GM11168 (cell line): ENCODE results near the gene GNG3.
"Not testable (repeated sequence)": the region's sequence is repeated elsewhere in the genome, so short reads cannot be mapped to it uniquely, and the experiment has no call there.

ENCODE experiments used
- in situ Hi-C: fragments of 300-500 bp; cut with MboI; formaldehyde crosslinking; loops from one replicate; pipeline ENCODE4 v1.12.0; 2022; ENCODE audit warnings: low sequenced_read_pairs; ENCODE audit not compliant: unreplicated experiment

Gene GNG3

DNA sequence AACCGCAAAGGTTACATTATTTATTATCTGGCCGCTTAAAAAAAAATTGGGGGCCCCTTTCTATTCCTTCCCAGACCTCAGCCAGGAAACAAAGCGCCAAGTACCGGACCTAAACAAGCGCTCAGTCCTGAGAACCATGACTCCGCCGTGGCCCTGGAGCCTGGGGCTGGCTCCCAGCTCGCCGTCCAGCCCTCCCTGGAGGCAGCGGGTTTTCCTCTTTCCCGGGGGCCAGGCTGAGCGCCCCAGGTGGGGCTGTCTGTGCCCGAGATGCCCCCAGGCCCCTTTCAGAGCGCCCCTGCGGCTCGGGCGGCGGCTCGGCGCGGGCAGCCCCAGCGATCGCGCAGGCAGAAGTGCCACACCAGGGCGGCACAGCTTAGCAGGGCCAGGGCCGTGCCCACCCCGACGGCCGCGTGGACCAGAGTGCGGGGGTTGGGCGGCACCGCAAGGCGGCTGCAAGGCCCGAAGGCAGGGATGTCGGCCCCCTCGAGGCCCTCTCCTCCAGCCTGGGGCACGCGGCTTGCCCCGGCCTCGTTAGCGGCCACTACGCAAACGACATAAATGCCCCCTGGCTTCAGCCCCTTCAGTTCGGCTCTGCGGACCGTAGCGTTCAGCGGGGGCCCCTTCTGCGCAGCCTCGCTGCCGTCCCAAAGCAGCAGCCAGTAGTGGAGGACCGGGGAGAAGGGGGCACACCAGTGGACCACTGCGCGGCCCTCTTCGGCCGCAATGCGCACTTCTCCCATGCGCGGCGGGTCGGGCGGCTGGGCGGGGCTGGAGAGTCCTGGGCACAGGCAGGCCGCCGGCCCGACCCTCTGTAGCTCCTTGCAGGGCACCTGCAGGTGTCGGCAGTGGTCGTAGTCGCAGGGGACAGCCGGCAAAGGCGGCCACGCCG, 19.7 kb upstream of the GNG3 start:
- in situ Hi-C loops: no loop called here

DNA sequence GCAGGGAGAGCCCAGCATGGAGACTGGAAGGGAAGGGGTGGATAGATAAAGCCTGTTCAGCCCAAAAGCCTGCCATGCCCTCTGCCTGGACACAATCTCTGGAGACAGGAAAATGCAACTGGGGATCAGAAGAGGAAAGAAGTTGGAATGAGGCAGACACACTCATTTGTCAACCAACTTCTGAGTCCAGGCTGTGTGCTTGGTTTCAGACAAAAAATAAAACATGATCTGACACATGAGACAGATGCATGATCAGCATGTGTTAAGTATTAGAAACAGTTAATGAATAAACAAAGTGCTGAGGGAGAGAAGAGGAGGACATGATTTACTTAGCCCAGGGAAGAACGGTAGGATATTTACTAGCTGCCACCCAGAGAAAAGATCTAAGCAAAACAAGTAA, 19.0 kb upstream of the GNG3 start:
- in situ Hi-C loops: no loop called here

DNA sequence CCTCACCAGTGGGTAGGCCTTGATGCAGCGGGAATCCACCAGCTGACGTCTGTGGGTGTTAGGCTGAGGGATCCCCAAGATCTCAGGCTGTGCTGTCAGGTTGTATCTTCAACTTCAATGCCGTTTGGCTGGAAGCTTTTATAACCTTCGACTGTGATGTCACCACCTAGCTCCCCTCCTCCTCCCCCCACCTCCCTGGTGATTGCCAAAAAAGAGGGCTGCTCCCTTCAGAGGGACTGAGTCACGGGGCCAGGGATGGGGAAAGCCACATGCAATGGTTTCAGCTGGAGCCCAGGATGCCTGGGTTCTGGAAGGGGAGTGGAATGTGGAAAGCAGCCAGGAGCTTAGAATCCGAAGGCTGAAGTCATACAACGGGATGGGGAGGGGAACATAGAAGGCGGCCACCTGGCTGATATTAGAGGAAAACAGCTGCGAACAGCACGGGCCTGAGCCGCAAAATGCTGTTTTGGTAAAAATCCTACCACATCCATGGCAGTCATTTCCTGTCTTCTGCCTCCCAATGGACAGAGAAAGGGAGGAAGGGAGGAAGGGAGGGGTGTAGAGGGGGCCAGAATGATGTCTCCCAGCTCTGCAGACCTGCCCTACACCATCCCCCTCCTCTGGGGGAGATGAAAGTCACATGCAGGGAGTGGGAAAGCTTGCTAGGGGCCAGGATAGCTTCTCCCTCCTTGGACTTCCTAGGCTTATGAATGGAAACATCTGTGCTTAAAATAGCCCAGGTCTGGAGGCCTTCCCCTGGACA, 17.9 kb upstream of the GNG3 start, which contains the start of gene LRRN4CL:
Gene LRRN4CL, minus strand, starts transcription at position 110 of the 763 bp plus-strand sequence. CDS start 1,022 bp downstream, outside the sequence.
- in situ Hi-C loops: no loop called here

DNA sequence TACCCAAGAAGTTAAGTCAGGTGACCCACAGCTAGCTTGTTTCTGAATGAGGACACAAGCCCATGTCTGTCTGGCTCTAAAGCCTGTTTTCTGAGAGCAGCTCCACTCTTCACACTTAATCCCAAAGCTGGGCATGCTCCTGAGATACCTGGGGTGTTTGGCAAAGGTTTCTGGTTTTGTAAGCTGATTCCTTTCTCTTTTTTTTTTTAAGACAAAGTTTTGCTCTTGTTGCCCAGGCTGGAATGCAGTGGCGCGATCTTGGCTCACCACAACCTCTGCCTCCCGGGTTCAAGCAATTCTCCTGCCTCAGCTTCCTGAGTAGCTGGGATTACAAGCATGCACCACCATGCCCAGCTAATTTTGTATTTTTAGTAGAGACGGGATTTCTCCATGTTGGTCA, 13.9 kb upstream of the GNG3 start:
- in situ Hi-C loops: not testable (repeated sequence)

DNA sequence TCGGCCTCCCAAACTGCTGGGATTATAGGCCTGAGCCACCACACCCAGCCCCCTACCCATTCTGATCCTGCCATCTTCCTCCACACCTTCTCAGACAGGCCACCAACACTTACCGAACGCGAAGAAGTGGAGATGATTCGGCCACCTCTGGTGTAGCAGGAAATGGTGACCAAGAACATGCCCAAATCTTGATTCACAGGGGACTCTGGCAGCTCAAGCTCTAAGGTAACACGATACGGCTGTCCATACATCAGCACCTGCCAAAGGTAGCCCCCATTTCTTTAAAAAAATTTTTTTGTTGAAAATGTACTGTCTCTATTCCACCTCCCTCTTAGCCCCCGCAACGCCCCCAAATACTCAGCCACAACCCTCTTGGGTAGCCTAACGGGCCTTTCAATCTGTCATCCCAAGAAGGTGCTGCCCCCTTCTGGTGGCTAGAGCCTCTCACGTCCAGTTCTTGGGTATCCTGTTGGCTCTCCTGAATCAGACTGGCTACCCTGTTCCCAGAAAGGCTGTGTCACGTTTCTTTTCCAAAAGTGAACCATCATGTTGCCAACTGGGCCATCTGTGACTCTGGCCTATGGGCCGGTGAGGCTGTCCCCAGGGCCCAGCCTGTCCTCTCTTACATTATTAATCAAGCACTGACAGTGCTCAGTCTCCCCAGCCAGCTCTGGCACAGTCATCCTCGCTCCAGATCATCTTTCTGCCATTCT, 12.9 kb upstream of the GNG3 start:
- in situ Hi-C loops: no loop called here

DNA sequence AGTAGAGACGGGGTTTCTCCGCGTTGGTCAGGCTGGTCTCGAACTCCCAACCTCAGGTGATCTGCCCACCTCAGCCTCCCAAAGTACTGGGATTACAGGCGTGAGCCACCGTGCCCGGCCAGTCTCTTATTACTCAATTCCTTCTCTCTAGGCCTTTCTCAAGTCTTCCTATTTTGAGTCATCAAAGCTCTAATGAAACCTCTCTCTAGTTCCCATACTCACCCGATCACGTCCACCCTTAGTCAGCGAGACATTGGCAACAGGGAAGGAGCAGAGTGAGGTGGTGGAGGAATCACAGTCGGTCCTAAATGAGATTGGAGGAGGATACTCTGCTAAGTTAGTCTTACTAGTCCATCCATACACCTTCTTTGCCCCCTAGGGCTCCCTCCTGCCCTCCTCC, 5.2 kb upstream of the GNG3 start:
- in situ Hi-C loops: no loop called here

DNA sequence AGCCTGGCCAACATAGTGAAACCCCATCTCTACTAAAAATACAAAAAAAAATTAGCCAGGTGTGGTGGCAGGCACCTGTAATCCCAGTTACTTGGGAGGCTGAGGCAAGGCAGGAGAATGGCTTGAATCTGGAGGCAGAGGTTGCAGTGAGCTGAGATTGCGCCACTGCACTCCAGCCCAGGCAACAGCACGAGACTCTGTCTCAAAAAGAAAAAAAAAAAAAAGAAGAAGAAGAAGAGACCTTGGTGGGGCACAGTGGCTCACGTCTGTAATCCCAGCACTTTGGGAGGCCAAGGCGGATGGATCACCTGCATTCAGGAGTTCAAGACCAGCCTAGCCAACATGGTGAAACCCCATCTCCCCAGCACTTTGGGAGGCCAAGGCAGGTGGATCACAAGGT, 3.6 kb upstream of the GNG3 start:
- in situ Hi-C loops: not testable (repeated sequence)

DNA sequence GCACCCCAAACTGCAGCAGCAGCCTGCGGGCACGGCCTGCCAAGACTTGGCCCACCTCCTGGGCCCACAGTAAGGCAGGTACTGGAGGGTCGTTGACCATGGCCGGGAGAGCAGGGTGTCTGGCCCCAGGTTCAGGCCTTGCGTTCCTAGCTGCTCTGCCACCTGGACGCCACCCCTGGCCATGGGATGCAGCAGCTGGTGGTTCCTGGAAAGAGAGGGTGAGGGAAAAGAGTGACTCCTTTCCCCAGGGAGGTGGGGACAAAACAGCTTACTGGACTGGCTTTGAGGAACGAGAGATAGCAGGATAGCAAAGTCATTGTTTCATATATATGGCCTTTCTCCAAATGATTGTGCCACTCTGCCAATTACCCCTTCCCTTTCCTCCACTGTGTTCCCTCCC, 2.1 kb upstream of the GNG3 start:
- in situ Hi-C loops: no loop called here

DNA sequence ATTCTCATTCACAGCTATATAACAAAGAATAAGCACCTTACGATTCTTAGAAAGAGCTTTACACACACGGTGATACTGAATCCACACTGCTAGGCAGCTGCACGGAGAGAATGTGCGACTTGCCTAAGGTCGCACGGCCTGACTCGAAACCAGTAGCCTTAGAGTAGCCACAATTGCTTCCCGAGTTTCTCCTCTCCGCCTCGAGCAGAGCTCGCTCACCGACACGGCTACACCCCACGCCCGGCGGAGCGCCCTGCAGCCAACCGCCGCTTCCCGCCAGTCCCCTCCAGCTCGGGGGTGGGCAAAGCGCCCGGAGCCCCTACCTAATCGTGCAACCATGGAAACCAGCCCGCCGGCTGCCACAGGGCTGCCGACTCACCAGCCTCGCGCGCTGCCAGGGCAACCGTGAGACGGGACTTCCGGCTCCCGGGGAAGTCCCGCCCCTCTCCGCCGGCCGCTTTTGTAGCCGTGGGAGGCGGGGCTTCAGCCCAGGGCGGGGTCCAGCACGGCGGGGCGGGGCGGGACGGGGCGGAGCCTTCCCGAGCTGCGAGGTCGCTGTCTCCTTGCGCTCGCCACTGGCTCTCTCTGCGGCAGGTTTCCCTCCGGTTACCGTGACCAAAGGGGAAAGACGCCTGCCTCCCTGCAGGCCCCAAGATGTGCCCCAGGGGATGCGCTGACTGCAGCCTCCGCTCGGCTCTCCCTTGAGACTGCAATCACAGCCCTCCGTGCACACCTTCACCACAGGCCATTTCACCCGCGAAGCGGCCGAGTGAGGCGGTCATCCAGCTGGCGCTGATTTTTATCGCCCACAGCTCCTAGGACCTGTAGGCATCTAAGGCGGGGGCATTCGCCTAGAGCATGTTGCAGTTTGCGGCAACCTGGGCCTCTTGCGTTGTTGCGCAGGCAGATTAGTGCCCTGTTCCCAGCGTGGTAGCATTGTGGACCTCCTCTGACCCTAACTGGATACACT, 1.3 kb upstream of the GNG3 start:
- in situ Hi-C loops: no loop called here

DNA sequence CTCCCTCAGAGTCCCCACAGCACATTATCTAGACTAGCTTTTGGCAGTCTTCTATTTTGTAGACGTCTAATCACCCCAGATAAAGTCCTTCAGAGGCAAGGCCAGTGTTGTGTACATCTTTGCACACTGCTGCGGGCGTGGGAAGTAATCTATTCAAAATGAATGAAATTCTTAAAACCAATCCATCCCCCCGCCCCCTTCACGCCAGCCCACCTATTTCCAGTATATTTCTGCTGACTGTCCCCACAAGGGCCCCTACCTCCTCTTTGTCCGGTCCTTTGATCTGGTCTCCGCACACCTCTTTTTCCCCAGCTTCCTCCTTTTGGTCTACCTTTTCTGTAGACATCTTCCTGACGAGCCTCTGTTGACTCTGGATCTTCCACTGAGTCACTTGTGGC, 627 bp upstream of the GNG3 start:
- in situ Hi-C loops: no loop called here

DNA sequence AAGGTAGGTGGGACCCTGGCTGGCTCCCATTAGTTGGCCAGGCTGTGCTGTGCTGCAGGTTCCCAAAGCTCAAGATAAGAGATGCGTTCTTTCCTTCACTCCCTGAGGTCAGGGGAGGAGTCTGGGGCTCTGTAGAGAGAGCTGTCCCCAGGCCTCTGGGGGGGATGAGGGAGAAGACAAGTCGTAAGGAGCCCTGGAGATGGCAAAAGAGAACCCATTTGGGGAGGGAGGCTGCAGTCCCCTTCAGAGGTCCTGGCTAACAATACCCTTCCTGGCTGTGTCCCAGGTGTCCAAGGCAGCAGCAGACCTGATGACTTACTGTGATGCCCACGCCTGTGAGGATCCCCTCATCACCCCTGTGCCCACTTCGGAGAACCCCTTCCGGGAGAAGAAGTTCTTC, 916 bp downstream of the GNG3 start:
- in situ Hi-C loops: no loop called here

DNA sequence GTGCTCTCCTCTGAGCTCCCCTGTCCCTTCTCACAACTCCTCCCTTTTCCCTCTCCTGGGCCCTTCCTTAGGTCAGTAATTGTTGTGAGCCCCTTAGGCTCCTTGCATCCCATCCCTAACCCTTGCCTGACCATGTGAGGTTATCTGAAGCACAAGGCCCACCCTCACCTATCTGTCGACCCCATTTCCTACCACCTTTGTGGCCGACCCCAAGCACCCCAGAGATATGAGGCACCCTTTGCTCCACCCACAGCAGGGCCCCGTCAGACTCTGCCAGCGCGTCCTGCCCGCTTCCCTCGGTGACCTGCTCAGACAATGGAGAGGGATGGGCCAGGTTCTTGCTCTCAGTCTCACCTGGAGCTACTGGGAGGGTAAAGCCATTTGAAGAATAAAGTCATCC, 1.3 kb downstream of the GNG3 start:
- in situ Hi-C loops: no loop called here

DNA sequence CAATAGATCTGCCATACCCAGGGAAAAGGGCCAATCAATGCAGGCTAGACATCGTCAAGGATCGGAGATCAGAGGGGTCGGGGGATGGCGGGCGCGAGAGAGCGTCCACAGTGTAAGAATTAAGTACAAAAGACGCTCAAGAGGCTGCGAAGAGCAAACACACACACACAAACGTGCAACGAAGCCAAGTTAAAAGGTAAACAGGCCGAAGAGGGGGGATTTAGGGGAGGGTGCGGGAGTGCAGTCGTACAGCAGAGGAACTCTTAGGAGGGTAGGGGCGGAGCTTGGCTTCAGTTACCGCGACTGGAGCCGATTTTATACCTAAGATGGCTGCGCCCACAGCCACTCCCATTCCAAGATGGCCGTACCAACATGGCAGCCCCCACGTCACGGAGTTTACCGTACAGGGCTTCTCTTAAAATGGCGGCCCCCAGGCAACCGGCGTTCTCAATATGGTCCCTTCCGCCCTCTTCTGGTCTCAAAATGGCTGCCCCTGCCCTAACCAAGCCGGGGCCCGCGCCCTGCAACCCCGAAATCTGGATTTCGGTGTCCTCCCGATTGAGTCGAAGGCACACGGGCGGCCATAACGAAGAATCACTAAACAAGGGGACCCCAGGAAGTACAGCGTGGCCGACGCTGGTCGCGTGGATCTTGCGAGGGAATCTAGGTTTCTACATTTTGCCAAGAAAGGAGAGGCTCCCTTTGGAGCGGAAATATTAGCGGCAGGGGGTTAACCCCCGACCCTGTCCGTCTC, 1.9 kb downstream of the GNG3 start:
- in situ Hi-C loops: no loop called here

DNA sequence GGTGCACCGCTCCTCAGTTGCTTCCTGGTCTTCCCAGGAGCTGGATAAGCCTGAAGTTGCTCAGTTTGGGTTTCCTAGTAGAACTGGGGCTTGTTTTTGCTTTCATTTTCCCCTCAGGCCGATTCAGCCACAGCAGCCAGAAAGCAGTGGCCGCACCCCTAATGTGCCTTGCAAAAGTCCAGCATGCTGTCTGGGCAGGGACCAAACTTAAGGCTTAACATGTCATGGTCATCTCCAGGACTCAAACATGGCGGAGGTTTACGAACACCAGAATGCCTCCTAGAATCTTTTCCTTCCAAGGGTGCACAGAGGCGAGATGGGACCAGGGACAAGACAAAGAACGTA, 2.5 kb downstream of the GNG3 start:
- in situ Hi-C loops: no loop called here

DNA sequence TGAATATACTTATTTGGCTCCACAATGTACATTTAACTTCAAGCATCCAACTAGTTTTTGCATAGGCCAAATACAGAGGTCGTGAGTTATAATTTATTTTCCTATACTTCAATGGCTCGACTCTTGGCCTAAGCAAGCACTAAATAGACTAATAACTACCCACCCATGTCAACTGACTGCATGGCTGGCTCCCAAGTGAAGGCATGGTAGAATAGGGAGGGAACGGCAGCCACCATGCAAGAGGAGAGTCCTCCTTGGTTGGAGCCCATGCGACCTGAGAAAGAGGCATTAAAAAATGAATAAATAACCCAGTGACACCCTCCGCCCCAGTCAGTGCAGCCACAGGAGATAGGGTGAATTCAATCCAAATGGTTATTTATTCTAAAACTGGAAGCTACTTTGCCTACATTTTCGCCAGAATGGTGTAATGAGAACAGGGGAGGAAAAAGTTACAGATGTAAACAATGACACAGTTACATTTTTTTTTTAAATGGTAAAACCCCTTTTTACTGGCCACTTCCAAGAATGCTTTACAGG, 4.9 kb downstream of the GNG3 start:
- in situ Hi-C loops: no loop called here

DNA sequence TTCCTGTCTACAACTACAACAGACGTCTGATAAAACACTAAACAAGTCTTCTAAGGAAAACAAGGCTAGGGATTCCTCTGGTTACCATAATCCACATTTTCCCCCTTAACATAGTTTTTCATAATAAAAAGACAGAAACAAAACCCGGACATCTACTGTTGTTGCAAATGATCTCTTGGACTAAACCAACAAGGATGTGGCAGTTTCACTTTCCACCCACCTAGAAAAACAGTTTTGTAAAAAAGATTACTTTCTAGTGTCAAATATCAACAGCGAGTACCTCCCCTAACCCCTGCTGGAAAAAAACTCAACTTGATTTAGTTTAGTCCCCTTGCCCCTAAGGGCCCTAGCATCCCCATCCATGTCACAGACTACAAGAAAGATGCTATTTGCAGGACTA, 5.4 kb downstream of the GNG3 start:
- in situ Hi-C loops: no loop called here

DNA sequence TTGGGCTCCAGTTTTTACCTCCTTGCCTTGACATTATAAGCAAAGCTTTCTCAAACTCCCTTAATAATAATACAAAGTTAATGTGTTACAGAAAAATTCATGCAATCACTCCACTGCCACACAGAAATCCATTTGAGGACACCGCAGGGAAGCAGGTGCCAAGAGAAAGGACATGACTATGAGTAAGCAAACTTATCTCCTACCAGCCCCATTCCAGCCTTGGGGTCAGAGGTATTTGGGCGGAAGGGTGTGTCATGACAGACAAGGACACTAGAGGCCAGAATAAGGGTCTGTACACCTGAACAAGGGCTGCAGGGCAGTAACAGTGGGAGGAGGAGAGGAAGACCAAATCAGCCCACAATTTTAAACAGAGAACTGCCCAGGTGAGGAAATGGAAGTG, 5.9 kb downstream of the GNG3 start:
- in situ Hi-C loops: no loop called here

DNA sequence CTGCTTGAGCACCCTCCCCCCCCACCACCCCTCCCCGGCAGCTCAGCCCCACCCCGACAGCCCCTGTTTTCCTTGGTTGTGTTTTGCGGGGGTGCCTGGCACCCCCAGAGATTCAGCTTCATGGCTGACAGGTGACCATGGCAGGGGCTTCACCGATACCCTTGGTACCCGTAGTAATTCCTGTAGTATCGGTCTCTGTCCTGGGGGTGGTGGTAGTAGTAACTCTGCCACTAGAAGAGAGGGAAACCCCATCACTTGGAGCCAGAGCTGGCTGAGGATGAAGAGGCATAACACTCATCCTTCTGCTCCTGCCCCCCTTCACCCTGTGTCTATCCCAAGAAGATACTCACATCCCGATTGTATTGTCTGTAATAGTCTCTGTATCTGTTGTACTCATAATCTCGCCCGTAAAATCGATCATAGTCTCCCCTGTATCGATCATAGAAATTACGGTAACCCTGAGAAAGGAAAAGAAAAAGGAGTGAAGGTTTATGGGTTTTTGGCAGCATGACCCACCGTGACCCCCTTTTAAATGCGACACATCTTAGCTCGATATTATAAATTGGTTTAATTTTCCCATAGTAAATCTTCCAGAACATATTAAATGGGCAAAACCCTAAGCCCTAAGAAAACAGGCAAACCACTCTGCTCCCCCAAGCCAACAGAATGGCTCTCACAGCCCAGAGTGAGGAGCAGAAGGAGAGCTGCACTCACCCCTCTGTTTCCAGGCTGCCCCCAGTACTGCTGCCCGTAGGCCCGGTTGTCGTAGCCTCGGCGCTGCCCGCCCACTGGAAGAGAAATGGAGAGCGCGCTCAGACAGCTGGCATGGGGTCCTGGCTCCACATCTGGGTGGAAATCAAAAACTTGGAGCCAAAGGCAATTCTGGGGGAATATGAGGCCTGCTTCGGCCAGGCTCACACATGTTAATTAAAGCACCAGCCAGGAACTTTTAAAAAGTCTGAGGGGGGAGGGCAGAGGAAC, 8.0 kb downstream of the GNG3 start:
- in situ Hi-C loops: no loop called here
